NCI-H82 (cell line): Measurements from ENCODE around the gene INPP4A.

Experiments
- DNase-seq: peaks from one replicate; lab custom pipeline; 2025; lab: John Stamatoyannopoulos, UW

Gene INPP4A

GRCh38 chr2:98564541-98565132, 120.0 kb downstream of the INPP4A start:
- DNase-seq, result no peak

GRCh38 chr2:98565286-98565860, 120.7 kb downstream of the INPP4A start:
- DNase-seq, result no peak

- DNase-seq, result no peak
Measured at GRCh38 chr2:98565941-98566340, 121.3 kb downstream of the INPP4A start.

- no peak for DNase-seq
Measured at GRCh38 chr2:98568161-98568956, 123.7 kb downstream of the INPP4A start.

- peak; percentile 68 for DNase-seq
Measured at GRCh38 chr2:98569197-98569793, 124.6 kb downstream of the INPP4A start.

- DNase-seq, result no peak
Measured at GRCh38 chr2:98569915-98570314, 125.3 kb downstream of the INPP4A start.

- no peak for DNase-seq
Measured at GRCh38 chr2:98570356-98570755, 125.7 kb downstream of the INPP4A start.

GRCh38 chr2:98571121-98571701, 126.6 kb downstream of the INPP4A start:
- no peak for DNase-seq

- no peak for DNase-seq
Measured at GRCh38 chr2:98571796-98572195, 127.1 kb downstream of the INPP4A start.

GRCh38 chr2:98572211-98572610, 127.6 kb downstream of the INPP4A start:
- DNase-seq, result no peak

GRCh38 chr2:98572676-98573075, 128.0 kb downstream of the INPP4A start:
- DNase-seq, result no peak

- no peak for DNase-seq
Measured at GRCh38 chr2:98573426-98573825, 128.8 kb downstream of the INPP4A start.

GRCh38 chr2:98576666-98577312, 132.1 kb downstream of the INPP4A start:
- DNase-seq, result no peak

- no peak for DNase-seq
Measured at GRCh38 chr2:98577313-98577712, 132.7 kb downstream of the INPP4A start.

GRCh38 chr2:98578231-98578630, 133.6 kb downstream of the INPP4A start:
- DNase-seq, result no peak

- DNase-seq, result no peak
Measured at GRCh38 chr2:98579926-98580325, 135.3 kb downstream of the INPP4A start.

GRCh38 chr2:98580656-98581284, 136.1 kb downstream of the INPP4A start:
- no peak for DNase-seq

- no peak for DNase-seq
Measured at GRCh38 chr2:98582523-98582922, 137.9 kb downstream of the INPP4A start.

- no peak for DNase-seq
Measured at GRCh38 chr2:98583276-98583675, 138.6 kb downstream of the INPP4A start.

- no peak for DNase-seq
Measured at GRCh38 chr2:98583816-98584618, 139.4 kb downstream of the INPP4A start.

- no peak for DNase-seq
Measured at GRCh38 chr2:98585386-98585785, 140.7 kb downstream of the INPP4A start.
